Endothelial cell (in vitro differentiated cells): Measurements from ENCODE around the gene C4orf51. TPM values are rescaled to one million over a fixed set of nuclear protein-coding genes. Genes with fewer than 3 reads are reported as not detected.

Experiments used
- DNase-seq: peaks from one replicate; pipeline ENCODE4 v3.0.0; 2021; ENCODE audit warnings: low spot score
- H3K27ac Mint-ChIP-seq: one replicate; pipeline ENCODE4 v1.8.0; 2021; ENCODE audit warnings: mixed read lengths, inconsistent platforms; ENCODE audit not compliant: unreplicated experiment
- H3K27me3 Mint-ChIP-seq: one replicate; pipeline ENCODE4 v1.8.0; 2021; ENCODE audit warnings: mild to moderate bottlenecking, moderate library complexity, mixed read lengths, inconsistent platforms; ENCODE audit not compliant: unreplicated experiment
- H3K36me3 Mint-ChIP-seq: one replicate; pipeline ENCODE4 v1.8.0; 2021; ENCODE audit warnings: mild to moderate bottlenecking, low read depth, mixed read lengths, inconsistent platforms; ENCODE audit not compliant: unreplicated experiment
- H3K4me1 Mint-ChIP-seq: one replicate; pipeline ENCODE4 v1.8.0; 2021; ENCODE audit warnings: mild to moderate bottlenecking, mixed read lengths, inconsistent platforms; ENCODE audit not compliant: unreplicated experiment
- H3K4me3 Mint-ChIP-seq: one replicate; pipeline ENCODE4 v1.8.0; 2021; ENCODE audit warnings: mild to moderate bottlenecking, mixed read lengths, inconsistent platforms; ENCODE audit not compliant: unreplicated experiment
- H3K9me3 Mint-ChIP-seq: one replicate; pipeline ENCODE4 v1.8.0; 2021; ENCODE audit warnings: mixed read lengths, inconsistent platforms; ENCODE audit not compliant: unreplicated experiment
- CTCF ChIP-seq: fragments of 200-600 bp; sonication (generic); IDR thresholded peaks from one replicate; pipeline ENCODE4 v1.5.0; 2021; ENCODE audit warnings: antibody characterized with exemption; ENCODE audit not compliant: unreplicated experiment
- total RNA-seq: library from RNA; stranded (reverse); fragmentation: NEBNext Ultra II Directional; extraction: Animal tissue kit (Norgen Biotek cat#: 25700); gene quantifications from one replicate; pipeline ENCODE4 v1.2.1, GENCODE V29; 2021; ENCODE audit not compliant: unreplicated experiment

The C4orf51 gene
- total RNA-seq, 1 donor from 2014 or later = not detected

GRCh38 chr4:145665773-145666172 is 14.2 kb upstream of the C4orf51 start:
- no peak for DNase-seq
- H3K36me3 Mint-ChIP-seq = no peaks in the 10 kb centered on the region
- no peak overlapping the region for H3K4me3 Mint-ChIP-seq
- peaks cover 6% of the 10 kb centered on the region for H3K4me1 Mint-ChIP-seq
- TF ChIP-seq CTCF = no peak
- no peak overlapping the region for H3K27ac Mint-ChIP-seq
- no peaks in the 10 kb centered on the region for H3K9me3 Mint-ChIP-seq
- no peaks in the 10 kb centered on the region for H3K27me3 Mint-ChIP-seq

- Mint-ChIP-seq H3K9me3 (no peaks in the 10 kb centered on the region), H3K27me3 (peaks cover 3% of the 10 kb centered on the region), H3K36me3 (no peaks in the 10 kb centered on the region), H3K4me3 (no peak overlapping the region), H3K4me1 (peaks cover 31% of the 10 kb centered on the region), H3K27ac (no peak overlapping the region)
- no peak for DNase-seq
- TF ChIP-seq CTCF = no peak
Observed at GRCh38 chr4:145670422-145670821, 9.5 kb upstream of the C4orf51 start.

- peaks cover 8% of the 10 kb centered on the region for H3K9me3 Mint-ChIP-seq
- H3K27me3 Mint-ChIP-seq = no peaks in the 10 kb centered on the region
- no peak overlapping the region for H3K27ac Mint-ChIP-seq
- no peak for DNase-seq
- H3K36me3 Mint-ChIP-seq = no peaks in the 10 kb centered on the region
- no peak overlapping the region for H3K4me3 Mint-ChIP-seq
- no peaks in the 10 kb centered on the region for H3K4me1 Mint-ChIP-seq
- TF ChIP-seq CTCF = no peak
Observed at GRCh38 chr4:145679520-145679919, 426 bp upstream of the C4orf51 start.

- no peaks in the 10 kb centered on the region for H3K36me3 Mint-ChIP-seq
- H3K27me3 Mint-ChIP-seq = no peaks in the 10 kb centered on the region
- TF ChIP-seq CTCF = no peak
- no peak overlapping the region for H3K27ac Mint-ChIP-seq
- H3K4me1 Mint-ChIP-seq = no peaks in the 10 kb centered on the region
- peaks cover 8% of the 10 kb centered on the region for H3K9me3 Mint-ChIP-seq
- H3K4me3 Mint-ChIP-seq = no peak overlapping the region
- no peak for DNase-seq
Observed at GRCh38 chr4:145680902-145681301, 956 bp downstream of the C4orf51 start.

GRCh38 chr4:145681518-145681917 is 1.6 kb downstream of the C4orf51 start:
- TF ChIP-seq CTCF = no peak
- Mint-ChIP-seq H3K27ac (no peak overlapping the region), H3K9me3 (peaks cover 8% of the 10 kb centered on the region), H3K27me3 (no peaks in the 10 kb centered on the region), H3K4me1 (no peaks in the 10 kb centered on the region), H3K36me3 (no peaks in the 10 kb centered on the region), H3K4me3 (no peak overlapping the region)
- DNase-seq = no peak
